WI38 (cell line): Measurements from ENCODE around the gene SETDB1.
A peak's percentile ranks its signal among the peaks of the same experiment; 100 is the strongest.
"Not testable (repeated sequence)": the region's sequence is repeated elsewhere in the genome, so short reads cannot be mapped to it uniquely, and the experiment has no call there.

Experiments
- H3K4me3 ChIP-seq: 2 replicates; pipeline ENCODE4 v1.5.1; 2011; ENCODE audit warnings: low read depth, mild to moderate bottlenecking, control low read depth, low read length
- TF ChIP-seq, protein P1 (sequence below): IDR thresholded peaks from 2 replicates; pipeline ENCODE4 v1.5.1; 2012; ENCODE audit warnings: low read depth, mild to moderate bottlenecking, control low read depth, low read length

The SETDB1 gene

DNA sequence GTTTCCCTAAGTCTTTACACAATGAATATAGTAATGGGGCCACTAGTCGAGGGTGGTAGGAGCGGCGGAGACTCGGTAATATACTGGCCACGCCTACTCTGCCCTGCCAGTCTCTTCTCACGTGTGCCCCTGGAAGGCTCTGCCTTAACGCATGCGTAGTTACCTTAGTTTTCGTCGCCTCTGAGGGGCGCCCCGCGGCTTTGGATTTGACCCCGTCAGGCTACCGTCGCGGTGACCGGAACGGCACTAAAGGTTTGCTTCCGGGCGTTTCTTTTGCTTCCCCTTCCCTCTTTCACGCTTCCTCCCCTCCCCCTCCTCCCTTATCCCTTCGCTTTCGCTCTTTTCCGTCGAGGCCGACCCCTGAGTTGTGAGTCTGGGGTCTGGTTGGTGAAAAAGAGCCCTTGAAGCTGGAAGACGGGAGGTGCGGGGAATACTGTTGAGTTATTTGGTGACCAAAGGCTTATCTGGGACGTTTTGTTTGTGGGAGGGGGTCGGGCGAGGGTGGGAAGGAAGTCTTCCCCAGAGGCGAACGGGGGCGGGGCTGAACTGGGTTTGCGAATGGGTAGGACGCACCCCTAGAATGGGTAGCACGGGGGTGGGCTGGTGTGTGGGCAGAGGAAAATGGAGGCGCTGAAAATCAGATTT is at the start of gene SETDB1:
Gene SETDB1 (plus strand): TSS at position 267 of the 645 bp plus-strand sequence. CDS start 1,352 bp downstream, outside the sequence.
- H3K4me3 ChIP-seq = peak within 1 kb of the TSS; percentile 78
- TF ChIP-seq, protein P1, sequence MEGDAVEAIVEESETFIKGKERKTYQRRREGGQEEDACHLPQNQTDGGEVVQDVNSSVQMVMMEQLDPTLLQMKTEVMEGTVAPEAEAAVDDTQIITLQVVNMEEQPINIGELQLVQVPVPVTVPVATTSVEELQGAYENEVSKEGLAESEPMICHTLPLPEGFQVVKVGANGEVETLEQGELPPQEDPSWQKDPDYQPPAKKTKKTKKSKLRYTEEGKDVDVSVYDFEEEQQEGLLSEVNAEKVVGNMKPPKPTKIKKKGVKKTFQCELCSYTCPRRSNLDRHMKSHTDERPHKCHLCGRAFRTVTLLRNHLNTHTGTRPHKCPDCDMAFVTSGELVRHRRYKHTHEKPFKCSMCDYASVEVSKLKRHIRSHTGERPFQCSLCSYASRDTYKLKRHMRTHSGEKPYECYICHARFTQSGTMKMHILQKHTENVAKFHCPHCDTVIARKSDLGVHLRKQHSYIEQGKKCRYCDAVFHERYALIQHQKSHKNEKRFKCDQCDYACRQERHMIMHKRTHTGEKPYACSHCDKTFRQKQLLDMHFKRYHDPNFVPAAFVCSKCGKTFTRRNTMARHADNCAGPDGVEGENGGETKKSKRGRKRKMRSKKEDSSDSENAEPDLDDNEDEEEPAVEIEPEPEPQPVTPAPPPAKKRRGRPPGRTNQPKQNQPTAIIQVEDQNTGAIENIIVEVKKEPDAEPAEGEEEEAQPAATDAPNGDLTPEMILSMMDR = no peak

DNA sequence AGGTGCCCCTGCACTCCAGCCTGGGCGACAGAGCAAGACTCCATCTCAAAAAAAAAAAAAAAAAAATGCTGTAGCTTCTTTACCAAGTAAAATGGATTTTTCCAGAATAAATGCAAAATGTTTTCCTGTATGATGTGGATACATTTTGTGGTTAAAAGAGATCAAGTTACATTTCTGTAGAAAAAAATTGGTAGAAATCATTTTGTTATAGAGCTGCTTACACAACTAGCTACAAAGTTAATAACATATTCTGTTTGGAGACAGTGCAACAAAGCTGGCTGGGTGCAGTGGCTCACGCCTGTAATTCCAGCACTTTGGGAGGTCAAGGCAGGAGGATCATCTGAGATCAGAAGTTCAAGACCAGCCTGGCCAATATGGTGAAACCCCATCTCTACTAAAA is 47.2 kb upstream of the SETDB1 start:
- not testable (repeated sequence) for H3K4me3 ChIP-seq

DNA sequence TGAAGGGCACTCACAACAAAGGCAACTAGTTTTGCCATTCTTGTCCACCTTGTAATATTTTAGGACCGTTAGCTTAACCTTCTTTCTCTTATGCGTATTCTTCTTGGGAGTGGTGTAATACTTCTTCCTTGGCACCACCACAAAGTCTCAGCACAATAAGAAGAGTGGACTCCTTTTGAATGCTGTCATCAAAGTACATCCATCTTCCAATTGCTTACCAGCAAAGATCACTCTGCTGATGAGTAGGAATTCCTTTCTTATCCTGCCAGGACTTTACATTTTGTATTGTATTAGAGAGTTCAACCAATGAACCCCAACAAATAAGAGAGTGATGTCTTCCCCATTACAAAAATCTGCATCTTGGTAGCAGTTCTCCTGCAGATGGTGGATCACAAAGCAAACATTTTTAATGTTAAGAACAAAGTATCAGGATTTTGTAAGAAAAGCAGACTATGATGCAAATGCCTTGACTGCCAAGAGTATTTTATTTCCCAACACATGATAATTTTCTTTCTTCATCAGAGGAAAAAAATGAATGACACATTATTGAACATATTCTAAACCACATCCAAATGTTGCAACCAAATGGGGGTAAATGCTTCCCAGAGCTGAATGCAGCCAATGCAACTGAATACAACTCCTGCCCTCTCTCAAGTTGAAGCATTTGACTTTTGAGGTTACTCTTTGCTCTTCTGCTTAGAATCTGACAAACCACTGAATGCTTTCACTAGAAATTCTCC is 44.7 kb upstream of the SETDB1 start:
- H3K4me3 ChIP-seq = no peak overlapping the region
- TF ChIP-seq, protein P1 = no peak

DNA sequence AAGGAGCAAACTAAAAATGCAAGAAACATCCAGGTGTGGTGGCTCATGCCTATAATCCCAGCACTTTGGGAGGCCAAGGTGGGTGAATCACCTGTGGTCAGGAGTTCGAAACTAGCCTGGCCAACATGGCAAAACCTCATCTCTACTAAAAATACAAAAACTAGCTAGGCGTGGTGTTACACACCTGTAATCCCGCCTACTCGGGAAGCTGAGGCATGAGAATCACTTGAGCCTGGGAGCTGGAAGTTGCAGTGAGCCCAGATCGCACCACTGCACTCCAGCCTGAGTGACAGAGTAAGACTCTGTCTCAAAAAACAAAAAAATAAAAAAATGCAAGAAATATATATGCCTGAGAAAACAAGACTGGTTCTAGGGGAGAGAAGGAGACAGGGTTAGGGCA is 43.0 kb upstream of the SETDB1 start:
- not testable (repeated sequence) for H3K4me3 ChIP-seq

DNA sequence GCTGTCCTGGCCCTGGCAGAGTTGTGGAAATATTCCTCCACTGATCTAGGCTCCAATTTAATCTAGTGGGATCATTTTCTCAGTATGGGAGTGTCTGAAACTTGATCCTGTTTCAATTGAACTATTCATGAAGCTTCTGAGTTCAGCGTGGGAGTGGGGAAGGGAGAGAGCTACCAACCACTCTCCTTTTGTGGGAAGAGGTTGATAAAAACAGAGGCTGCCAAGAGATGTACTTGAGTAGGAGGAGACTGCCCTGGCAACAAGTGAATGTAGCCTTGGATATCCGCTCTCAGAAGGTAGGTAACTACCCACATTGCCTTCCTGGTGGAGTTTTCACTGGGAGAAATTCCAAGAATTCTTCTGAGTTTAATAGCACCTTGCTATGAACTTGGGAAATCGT is 39.1 kb upstream of the SETDB1 start, which contains the start of gene CTXND2:
Gene CTXND2 (plus strand): TSS at position 119 of the 400 bp plus-strand sequence. CDS start 25,179 bp downstream, outside the sequence.
- no peak within 1 kb of the TSS for H3K4me3 ChIP-seq
- TF ChIP-seq, protein P1 = no peak

DNA sequence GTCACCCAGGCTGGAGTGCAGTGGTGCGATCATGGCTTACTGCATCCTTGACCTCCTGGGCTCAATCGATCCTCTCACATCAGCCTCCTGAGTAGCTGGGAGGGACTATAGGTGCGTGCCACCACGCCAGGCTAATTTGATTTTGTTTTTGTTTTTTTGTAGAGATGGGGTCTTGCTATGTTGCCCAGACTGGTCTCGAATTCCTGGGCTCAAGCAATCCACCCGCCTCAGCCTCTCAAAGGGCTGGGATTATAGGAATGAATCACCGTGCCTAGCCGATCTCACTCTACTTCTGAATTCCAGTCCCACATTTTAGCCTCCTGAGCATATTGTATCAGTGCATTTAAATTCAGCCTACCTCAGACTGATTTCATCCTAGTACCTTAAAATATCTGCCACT is 37.4 kb upstream of the SETDB1 start:
- TF ChIP-seq, protein P1 = no peak
- no peak overlapping the region for H3K4me3 ChIP-seq

DNA sequence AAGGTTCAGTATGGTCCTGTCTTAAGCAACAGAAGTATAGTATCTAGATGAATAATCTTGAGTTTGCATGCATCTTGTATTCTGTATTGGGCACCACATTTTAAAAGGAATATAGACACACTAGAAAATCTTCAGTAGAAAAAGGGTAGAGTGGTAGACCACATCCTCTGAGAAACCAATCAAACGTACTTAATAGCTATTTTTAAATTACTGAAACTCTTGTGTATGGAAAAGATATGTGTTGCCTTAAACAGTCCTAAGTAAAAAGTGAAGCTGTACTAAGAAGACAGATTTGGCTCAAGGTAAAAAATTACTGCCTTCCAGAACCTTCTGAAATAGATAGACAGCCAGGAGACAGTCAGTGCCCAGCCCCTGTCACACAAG is 36.1 kb upstream of the SETDB1 start:
- TF ChIP-seq, protein P1 = no peak
- no peak overlapping the region for H3K4me3 ChIP-seq

DNA sequence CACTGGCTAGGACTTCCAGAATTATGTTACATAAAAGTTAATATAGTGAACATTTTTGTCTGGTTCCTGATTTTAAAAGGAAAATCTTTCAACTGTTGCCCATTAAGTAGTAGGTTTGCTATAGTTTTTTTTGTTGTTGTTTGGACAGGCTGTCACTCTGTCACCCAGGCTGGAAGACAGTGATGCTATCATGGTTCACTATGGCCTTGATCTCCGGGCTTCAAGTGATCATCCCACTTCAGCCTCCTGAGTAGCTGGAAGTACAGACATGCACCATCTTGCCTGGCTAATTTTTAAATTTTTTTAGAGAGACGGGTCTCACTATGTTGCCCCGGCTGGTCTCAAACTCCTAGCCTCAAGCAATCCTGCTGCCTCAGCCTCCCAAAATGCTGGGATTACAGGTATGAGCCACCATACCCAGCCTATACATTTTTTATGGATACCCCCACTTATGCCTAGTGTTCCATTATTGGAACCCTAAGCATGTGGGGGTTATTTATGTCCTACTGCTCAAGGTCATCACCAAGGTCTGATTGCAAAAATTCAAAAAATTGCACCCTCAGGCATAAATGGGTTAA is 32.7 kb upstream of the SETDB1 start:
- H3K4me3 ChIP-seq = no peak overlapping the region
- TF ChIP-seq, protein P1 = no peak
